Transverse colon (tissue), 4 donors: ENCODE results near the gene RNF215. TPM values are rescaled to one million over a fixed set of nuclear protein-coding genes. Genes with fewer than 3 reads are reported as not detected.

Source experiments
- DNase-seq: peaks from one replicate; pipeline ENCODE4 v3.0.0-alpha.2; 2019
- H3K27ac ChIP-seq, 4 donors: fragments of 200-600 bp; sonication (generic); 2 replicates each; pipeline ENCODE4 v1.5.1; 2016 to 2018; ENCODE audit warnings: inconsistent platforms in 4 of 4
- H3K27me3 ChIP-seq: fragments of 200-600 bp; sonication (generic); 2 replicates; pipeline ENCODE4 v1.5.1; 2017; ENCODE audit warnings: inconsistent platforms
- H3K36me3 ChIP-seq, 4 donors: fragments of 200-600 bp; sonication (generic); 2 replicates each; pipeline ENCODE4 v1.5.1; 2017 to 2019; ENCODE audit warnings: inconsistent platforms in 4 of 4
- H3K4me1 ChIP-seq, 4 donors: fragments of 200-600 bp; sonication (generic); 2 replicates each; pipeline ENCODE4 v1.5.1; 2017 to 2020; ENCODE audit warnings: inconsistent platforms in 4 of 4
- H3K4me3 ChIP-seq, 4 donors: fragments of 200-600 bp; sonication (generic); 1 replicate in 1 of 4; 2 replicates in 3 of 4; pipeline versions ENCODE4 v1.5.1 to v1.6.1; 2017 to 2019; ENCODE audit warnings: inconsistent platforms in 4 of 4
- H3K9me3 ChIP-seq, 2 donors: fragments of 200-600 bp; sonication (generic); 2 replicates each; pipeline ENCODE4 v1.5.1; 2017 to 2019; ENCODE audit warnings: inconsistent platforms in 2 of 2
- EP300 ChIP-seq: sonication (generic); formaldehyde crosslinking; IDR thresholded peaks from one replicate; pipeline ENCODE4 v1.6.1; 2017; ENCODE audit warnings: antibody characterized with exemption, low read depth
- POLR2A ChIP-seq: fragments of 450-650 bp; IDR thresholded peaks from one replicate; pipeline ENCODE4 v1.6.1; 2016; ENCODE audit warnings: antibody characterized with exemption, mild to moderate bottlenecking, moderate library complexity
- POLR2AphosphoS5 ChIP-seq, 3 donors: sonication (generic); formaldehyde crosslinking; IDR thresholded peaks; one replicate each; pipeline ENCODE4 v1.6.1; 2016; ENCODE audit warnings: antibody characterized with exemption in 3 of 3
- WGBS, 2 donors: methylation state at CpG; one replicate each; pipeline ENCODE4 v1.1.5; 2018; ENCODE audit warnings: low coverage in 1 of 2; 5-methylcytosine and 5-hydroxymethylcytosine counted together
- in situ Hi-C, 4 donors: fragments of 200-750 bp; cut with MboI; loops; one replicate each; pipeline versions ENCODE4 v1.15.0 to v1.15.1; 2017; ENCODE audit warnings: low sequenced_read_pairs in 3 of 4, low pct_ligation_motif_present in 1 of 4, low pct_unique_long_range_greater_than_20kb in 1 of 4
- intact Hi-C: fragments of 100-400 bp; cut with DNase I; formaldehyde crosslinking; loops from one replicate; pipeline ENCODE4 v1.15.1; 2023; ENCODE audit warnings: low total_unique reads
- total RNA-seq, 4 donors: library from RNA; depleted of rRNA; stranded (reverse); fragments of >200 nt; gene quantifications; one replicate each; pipeline ENCODE4 v1.1.0, GENCODE V29; 2016
- TF ChIP-seq, protein P1 (sequence below), 5 experiments: fragments of 200-600 bp in 3 of 5; fragments of 450-650 bp in 2 of 5; sonication (generic) in 3 of 5; IDR thresholded peaks; 1 replicate in 2 of 5; 2 replicates in 3 of 5; pipeline ENCODE4 v1.5.1; 2016 to 2017; ENCODE audit warnings: antibody characterized with exemption in 5 of 5, inconsistent platforms in 3 of 5, mild to moderate bottlenecking in 2 of 5, moderate library complexity in 1 of 5

RNF215 gene
- total RNA-seq, 4 donors from 2014 or later = 3.2 to 65.5 (median 9.8) TPM

- in situ Hi-C loops = loop anchor here in 1 of 4 donors (25.0 kb wide), 1 partner anchor 250 kb away; no protein-coding TSS in a partner anchor
- no peaks in the 10 kb centered on the region for H3K9me3 ChIP-seq
- 84 to 86% methylated on average over 4 to 10 of the region's 10 CpGs for WGBS, 2 donors
- no peaks in the 10 kb centered on the region for H3K27me3 ChIP-seq
- H3K4me3 ChIP-seq = no peak overlapping the region
- peaks cover 0 to 7% (median 6%) of the 10 kb centered on the region in 4 donors for H3K4me1 ChIP-seq
- H3K36me3 ChIP-seq = no peaks in the 10 kb centered on the region
- no peak overlapping the region for H3K27ac ChIP-seq
- intact Hi-C loops = no loop called here
- TF ChIP-seq, protein P1, sequence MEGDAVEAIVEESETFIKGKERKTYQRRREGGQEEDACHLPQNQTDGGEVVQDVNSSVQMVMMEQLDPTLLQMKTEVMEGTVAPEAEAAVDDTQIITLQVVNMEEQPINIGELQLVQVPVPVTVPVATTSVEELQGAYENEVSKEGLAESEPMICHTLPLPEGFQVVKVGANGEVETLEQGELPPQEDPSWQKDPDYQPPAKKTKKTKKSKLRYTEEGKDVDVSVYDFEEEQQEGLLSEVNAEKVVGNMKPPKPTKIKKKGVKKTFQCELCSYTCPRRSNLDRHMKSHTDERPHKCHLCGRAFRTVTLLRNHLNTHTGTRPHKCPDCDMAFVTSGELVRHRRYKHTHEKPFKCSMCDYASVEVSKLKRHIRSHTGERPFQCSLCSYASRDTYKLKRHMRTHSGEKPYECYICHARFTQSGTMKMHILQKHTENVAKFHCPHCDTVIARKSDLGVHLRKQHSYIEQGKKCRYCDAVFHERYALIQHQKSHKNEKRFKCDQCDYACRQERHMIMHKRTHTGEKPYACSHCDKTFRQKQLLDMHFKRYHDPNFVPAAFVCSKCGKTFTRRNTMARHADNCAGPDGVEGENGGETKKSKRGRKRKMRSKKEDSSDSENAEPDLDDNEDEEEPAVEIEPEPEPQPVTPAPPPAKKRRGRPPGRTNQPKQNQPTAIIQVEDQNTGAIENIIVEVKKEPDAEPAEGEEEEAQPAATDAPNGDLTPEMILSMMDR (IDR thresholded peaks at IDR 0.05) = no peak
- no peak for DNase-seq
These were observed 25.1 kb downstream of the RNF215 start for GRCh38 chr22:30361916-30362650.

GRCh38 chr22:30358541-30358940, 28.7 kb downstream of the RNF215 start:
- TF ChIP-seq, protein P1 (IDR thresholded peaks at IDR 0.05) = no peak
- no peak for TF ChIP-seq POLR2A
- TF ChIP-seq POLR2AphosphoS5 (IDR thresholded peaks at IDR 0.05) = no peak
- no peak for TF ChIP-seq EP300
- intact Hi-C loops = loop anchor here (10.0 kb wide), 1 partner anchor 94 kb away; the partner anchor contains the start of gene OSM
- H3K27me3 ChIP-seq = no peaks in the 10 kb centered on the region
- H3K36me3 ChIP-seq = no peaks in the 10 kb centered on the region
- no peak for DNase-seq
- in situ Hi-C loops = loop anchor here in 1 of 4 donors (25.0 kb wide), 1 partner anchor 246 kb away; no protein-coding TSS in a partner anchor
- no peaks in the 10 kb centered on the region for H3K9me3 ChIP-seq
- H3K4me3 ChIP-seq = no peak overlapping the region
- peaks cover 15 to 33% (median 25%) of the 10 kb centered on the region in 4 donors for H3K4me1 ChIP-seq
- 86 to 96% methylated on average over 2 to 6 of the region's 6 CpGs for WGBS, 2 donors
- no peak overlapping the region for H3K27ac ChIP-seq

- H3K27me3 ChIP-seq = no peaks in the 10 kb centered on the region
- intact Hi-C loops = loop anchor here (2.0 to 10.0 kb wide), 2 partner anchors 69 to 93 kb away; partner anchors contain the start of genes CASTOR1 and OSM
- in situ Hi-C loops = loop anchor here in 1 of 4 donors (25.0 kb wide), 1 partner anchor 245 kb away; no protein-coding TSS in a partner anchor
- H3K4me3 ChIP-seq = peak overlapping the region in 1 of 4 donors; percentile 84
- H3K36me3 ChIP-seq = peaks cover 0 to 4% (median 1%) of the 10 kb centered on the region in 4 donors
- no peak for DNase-seq
- WGBS, 2 donors = 0 to 74% methylated on average over 1 to 22 of the region's 22 CpGs
- no peaks in the 10 kb centered on the region for H3K9me3 ChIP-seq
- no peak for TF ChIP-seq POLR2AphosphoS5 (IDR thresholded peaks at IDR 0.05)
- TF ChIP-seq, protein P1 (IDR thresholded peaks at IDR 0.05) = no peak
- TF ChIP-seq EP300 = no peak
- H3K4me1 ChIP-seq = peaks cover 15 to 34% (median 25%) of the 10 kb centered on the region in 4 donors
- no peak overlapping the region for H3K27ac ChIP-seq
These were observed 29.5 kb downstream of the RNF215 start for GRCh38 chr22:30357650-30358215.

- H3K4me1 ChIP-seq = peaks cover 15 to 34% (median 25%) of the 10 kb centered on the region in 4 donors
- intact Hi-C loops = loop anchor here (2.0 to 10.0 kb wide), 2 partner anchors 68 to 92 kb away; partner anchors contain the start of genes CASTOR1 and OSM
- TF ChIP-seq POLR2A (no peak), POLR2AphosphoS5 (IDR thresholded peaks at IDR 0.05) (no peak), EP300 (no peak)
- TF ChIP-seq, protein P1 (IDR thresholded peaks at IDR 0.05) = no peak
- peak overlapping the region; percentile 94 to 96 (median 95) for H3K27ac ChIP-seq
- peak overlapping the region; percentile 55 to 84 (median 70) for H3K4me3 ChIP-seq
- peaks cover 0 to 9% (median 4%) of the 10 kb centered on the region in 4 donors for H3K36me3 ChIP-seq
- no peaks in the 10 kb centered on the region for H3K27me3 ChIP-seq
- in situ Hi-C loops = loop anchor here in 1 of 4 donors (25.0 kb wide), 1 partner anchor 245 kb away; no protein-coding TSS in a partner anchor
- WGBS, 2 donors = 3 to 4% methylated on average over 9 of the region's 9 CpGs
- H3K9me3 ChIP-seq = no peaks in the 10 kb centered on the region
- no peak for DNase-seq
These were observed 30.0 kb downstream of the RNF215 start for GRCh38 chr22:30357236-30357570.
